Stimulated activated naive CD4-positive, alpha-beta T cell treated with Interleukin-2 at 50 U/mL for 16 hours (primary cell): ENCODE results near the gene SELENBP1.

Source experiments
- DNase-seq: peaks from one replicate; lab custom pipeline; 2025; lab: John Stamatoyannopoulos, UW

SELENBP1 gene

GRCh38 chr1:151343587-151343986, 28.9 kb downstream of the SELENBP1 start:
- no peak for DNase-seq

- no peak for DNase-seq
These were observed 29.9 kb downstream of the SELENBP1 start for GRCh38 chr1:151342569-151342968.

DNA sequence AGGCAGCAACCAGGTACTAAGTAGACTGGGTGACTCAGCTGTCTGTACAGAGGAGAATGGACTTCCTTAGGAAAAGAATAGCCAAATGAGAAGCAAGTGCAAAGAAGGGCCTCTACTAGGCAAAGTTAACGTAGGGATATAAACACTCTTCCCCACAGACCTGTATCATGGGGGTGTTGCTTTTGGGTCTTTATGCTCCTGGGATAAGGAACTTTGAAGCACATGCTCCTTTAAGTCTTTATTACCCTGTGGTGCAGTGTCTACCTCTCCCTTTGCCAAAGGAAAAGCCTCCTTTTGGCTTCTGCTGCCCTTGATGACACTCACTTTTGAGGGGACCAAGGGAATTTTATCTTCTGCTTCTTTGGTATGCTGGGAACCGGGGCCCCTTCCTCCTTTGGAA, 30.5 kb downstream of the SELENBP1 start:
- no peak for DNase-seq

- DNase-seq: peak; percentile 7
These were observed 31.4 kb downstream of the SELENBP1 start for GRCh38 chr1:151340870-151341754.

DNA sequence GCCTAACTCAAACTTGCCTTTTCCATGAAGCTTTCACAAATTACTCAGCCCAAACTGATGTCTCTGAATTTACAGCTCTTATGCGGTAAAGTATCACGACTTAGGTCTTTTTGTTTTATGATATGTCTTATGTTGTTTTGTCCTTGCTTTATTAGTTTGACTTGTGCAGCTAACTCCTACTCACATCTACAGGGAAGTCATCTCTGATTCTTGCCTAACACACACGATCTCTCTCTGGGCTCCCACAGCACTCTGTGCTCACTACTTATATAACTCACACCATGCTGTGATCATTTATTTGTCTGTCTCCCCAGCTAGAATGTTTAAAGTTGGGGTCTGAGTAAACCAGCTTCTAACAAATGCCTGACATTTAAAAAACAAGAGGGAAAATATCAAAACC, 35.9 kb downstream of the SELENBP1 start:
- no peak for DNase-seq

DNA sequence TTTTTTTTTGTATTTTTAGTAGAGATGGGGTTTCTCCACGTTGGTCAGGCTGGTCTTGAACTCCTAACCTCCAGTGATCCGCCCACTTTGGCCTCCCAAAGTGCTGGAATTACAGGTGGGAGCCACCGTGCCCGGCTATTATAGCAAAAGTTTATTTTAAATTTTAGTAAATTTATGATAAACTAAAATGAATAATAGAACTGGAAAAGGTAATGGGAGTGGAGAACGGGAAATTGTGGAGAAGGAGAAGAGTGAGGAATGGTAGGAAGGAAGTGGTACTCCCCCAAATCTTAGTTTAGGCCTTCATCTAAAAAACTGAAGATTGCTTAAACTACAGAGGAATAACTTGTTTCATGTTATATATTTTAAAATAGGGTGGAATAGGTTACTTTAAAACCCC, 37.7 kb downstream of the SELENBP1 start:
- DNase-seq: no peak

- DNase-seq: no peak
These were observed 44.4 kb downstream of the SELENBP1 start for GRCh38 chr1:151327903-151328674.

GRCh38 chr1:151327223-151327902, 45.1 kb downstream of the SELENBP1 start, which contains the start of gene PI4KB:
PI4KB (minus strand) TSS chr1:151327416; CDS start chr1:151316481, 10,935 bp downstream.
- peak; percentile 88 for DNase-seq

- DNase-seq: peak; percentile 57
These were observed 45.8 kb downstream of the SELENBP1 start for GRCh38 chr1:151326619-151327222.

DNA sequence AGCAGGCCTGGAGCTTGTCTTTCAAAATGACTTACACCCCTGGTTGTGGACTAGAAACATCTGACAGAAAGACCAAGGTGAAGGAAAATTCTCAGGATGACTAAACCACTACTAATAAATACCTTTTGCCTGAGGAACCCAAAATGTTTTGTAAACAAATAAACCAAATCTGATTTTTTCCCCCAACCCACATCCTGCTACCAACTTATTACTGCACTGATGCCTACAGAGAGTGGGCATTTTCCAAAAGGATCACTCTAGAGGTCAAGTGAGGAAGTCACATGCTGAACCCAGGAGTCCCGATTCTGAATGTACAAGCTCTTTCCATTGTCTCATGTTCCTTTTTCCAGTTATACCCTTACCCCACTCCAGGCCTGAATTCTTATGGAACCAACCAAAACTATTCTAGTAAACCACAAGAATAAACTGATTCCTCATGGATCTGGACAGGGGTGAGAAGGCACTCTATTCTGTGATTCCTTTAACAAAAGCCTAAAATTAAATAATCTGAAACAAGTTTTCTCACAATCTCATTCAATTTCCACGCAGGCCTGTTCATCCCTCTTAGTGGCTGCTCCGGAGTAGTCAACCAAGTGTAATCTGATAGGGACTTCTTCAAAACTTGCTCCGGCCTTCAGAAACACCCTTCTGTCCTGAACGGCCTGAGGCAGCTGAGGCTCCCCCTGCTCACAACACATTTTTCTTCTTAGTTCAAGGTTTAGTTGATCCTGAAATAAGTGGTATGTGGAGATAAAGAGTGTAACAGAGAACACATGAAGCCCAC, 46.7 kb downstream of the SELENBP1 start:
- no peak for DNase-seq

DNA sequence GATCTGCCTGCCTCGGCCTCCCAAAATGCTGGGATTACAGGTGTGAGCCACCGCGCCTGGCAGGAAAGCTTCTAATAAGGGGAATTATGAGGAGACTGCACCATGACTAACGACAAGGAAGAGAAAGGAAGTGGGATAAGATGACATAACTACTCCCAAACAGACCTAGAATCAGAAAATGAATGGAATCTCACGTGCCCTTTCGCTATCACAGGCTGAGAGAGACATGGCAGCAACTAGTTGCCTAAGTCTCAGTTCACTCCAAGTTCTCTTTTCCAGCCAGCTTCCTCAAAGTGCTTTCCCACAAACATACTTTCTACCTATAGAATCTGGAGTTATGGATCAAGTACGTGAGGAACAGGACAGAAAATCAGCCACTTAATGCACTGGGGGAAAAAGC, 47.3 kb downstream of the SELENBP1 start:
- DNase-seq: no peak

- DNase-seq: no peak
These were observed 48.0 kb downstream of the SELENBP1 start for GRCh38 chr1:151324390-151324930.

- DNase-seq: no peak
These were observed 53.5 kb downstream of the SELENBP1 start for GRCh38 chr1:151318975-151319374.

DNA sequence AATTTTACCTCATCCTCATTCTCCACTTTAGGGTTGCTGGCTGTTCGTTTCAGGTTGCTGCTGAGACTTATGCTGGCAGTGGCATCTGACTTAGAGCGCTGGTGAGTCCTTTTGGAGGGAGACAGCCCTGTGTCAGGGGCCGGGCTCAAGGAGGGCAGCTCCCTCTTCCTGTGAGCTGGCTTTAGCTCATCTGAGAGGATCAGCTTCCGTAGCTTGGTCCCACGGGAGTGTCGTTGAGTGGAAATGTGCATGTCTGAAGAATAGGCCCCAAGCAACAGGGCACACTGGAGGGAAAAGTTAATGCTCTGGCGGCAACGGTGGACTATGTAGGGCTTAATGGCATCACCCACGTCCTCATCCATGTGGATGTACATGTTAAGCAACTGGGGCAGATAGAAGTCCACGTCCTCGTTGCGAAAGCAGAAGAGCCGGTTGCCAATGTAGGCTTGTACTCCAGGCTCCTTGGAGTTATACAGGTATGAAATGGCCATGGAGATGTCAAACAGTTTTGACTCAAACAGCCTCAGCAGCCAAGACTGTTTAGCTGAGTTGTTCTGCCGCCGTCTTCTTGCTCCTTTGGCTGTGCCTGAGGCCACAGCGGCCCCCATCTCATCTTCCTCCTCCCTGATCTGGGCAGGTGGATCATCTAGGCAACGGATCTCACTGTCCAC, 56.8 kb downstream of the SELENBP1 start:
- no peak for DNase-seq
